Measurements from ENCODE around the gene HTT.

Gene HTT

DNA sequence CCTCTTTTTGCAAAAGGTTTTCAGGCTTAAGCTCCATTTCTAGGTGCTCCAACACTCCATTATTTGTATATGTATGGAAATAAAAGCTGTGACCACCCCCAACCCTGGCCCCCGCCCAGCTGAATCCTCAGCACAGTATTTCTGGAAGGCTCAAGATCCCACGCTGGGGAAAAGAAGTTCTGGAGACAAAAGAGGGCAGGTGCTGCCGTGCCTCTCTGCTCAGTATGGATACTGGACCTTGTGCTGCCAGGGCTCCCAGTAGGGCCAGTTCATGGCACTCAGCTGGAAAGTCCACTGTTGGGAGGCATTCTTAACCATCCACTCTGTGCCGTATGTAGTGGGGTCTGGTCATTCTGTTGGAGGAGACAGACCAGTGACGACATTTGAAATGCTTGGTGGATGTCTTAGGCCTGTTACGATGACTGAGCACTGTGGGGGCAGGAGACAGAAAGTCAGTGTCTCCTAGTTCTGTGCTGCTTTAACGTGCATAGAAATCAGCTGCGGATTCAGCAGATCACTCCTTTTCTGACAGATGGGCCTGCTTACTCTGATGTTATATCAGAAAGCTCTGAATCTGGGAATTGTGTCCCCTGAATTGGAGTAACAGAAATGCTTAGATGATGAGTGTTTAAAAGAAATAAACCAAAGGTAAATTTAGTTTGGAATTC, 126.1 kb downstream of the HTT start:
- DNase-seq (ENCODE audit: low read depth in 2 of 2) = no peak

GRCh38 chr4:3201718-3202702, 127.5 kb downstream of the HTT start:
- DNase-seq (ENCODE audit: low read depth in 2 of 2) = peak; percentile 34 to 44

- DNase-seq (ENCODE audit: low read depth in 2 of 2) = peak in 1 of 2 donors; percentile 23
Observed at GRCh38 chr4:3202836-3203820, 128.6 kb downstream of the HTT start.

DNA sequence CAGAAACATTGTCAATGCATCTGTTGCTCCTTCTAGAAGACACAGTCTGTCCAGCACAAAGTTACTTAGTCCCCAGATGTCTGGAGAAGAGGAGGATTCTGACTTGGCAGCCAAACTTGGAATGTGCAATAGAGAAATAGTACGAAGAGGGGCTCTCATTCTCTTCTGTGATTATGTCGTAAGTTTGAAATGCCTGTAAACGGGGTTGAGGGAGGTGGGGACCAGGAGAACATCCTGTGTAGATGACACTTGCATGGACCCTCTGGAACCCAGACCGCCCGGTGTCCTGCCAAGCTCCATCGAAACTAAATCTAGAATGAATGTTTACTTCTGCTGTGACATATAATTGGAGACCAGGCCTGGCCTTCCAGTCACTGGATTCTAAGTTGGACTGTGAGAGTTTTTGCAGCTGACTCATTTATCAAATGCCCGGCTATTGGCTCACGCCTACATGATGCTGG, 129.5 kb downstream of the HTT start:
- DNase-seq (ENCODE audit: low read depth in 2 of 2) = no peak

DNA sequence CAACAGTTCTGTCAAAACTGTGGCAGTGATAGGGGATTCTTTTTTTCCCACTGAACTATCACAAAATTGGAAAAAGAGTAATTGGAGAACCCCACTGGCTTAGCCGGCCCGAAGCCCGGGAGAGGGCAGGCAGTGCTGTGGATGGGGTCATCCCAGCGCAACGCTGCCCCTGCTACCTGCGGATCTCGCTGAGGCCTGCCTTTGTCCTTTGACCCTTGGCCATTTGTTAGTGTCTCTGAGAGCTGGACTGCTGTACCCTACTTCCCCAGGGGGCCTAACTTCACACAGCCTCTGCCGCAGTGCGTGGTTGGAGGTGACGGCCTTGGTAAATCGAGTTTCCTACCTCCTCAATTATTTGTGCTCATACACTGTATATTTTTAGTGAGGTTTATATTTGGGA, 131.5 kb downstream of the HTT start:
- DNase-seq (ENCODE audit: low read depth in 2 of 2) = no peak

DNA sequence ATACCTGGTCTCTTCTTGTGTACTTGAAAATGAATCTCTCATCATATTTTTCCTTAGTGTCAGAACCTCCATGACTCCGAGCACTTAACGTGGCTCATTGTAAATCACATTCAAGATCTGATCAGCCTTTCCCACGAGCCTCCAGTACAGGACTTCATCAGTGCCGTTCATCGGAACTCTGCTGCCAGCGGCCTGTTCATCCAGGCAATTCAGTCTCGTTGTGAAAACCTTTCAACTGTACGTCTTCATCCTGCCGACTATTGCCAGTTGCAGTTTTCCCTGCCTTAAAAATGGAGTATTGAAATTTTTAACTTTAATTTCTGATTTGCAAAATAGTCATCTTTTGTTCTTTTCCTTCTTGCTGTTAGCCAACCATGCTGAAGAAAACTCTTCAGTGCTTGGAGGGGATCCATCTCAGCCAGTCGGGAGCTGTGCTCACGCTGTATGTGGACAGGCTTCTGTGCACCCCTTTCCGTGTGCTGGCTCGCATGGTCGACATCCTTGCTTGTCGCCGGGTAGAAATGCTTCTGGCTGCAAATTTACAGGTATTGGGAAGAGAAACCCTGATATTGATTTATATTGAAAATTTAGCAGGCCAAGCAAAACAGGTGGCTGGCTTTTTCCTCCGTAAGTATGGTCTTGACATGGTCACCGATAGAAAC, 132.1 kb downstream of the HTT start:
- no peak for DNase-seq (ENCODE audit: low read depth in 2 of 2)

- DNase-seq (ENCODE audit: low read depth in 2 of 2) = no peak
Observed at GRCh38 chr4:3207531-3208037, 133.1 kb downstream of the HTT start.

- no peak for DNase-seq (ENCODE audit: low read depth in 2 of 2)
Observed at GRCh38 chr4:3208826-3209225, 134.3 kb downstream of the HTT start.

GRCh38 chr4:3209551-3210325, 135.3 kb downstream of the HTT start:
- DNase-seq (ENCODE audit: low read depth in 2 of 2) = no peak

DNA sequence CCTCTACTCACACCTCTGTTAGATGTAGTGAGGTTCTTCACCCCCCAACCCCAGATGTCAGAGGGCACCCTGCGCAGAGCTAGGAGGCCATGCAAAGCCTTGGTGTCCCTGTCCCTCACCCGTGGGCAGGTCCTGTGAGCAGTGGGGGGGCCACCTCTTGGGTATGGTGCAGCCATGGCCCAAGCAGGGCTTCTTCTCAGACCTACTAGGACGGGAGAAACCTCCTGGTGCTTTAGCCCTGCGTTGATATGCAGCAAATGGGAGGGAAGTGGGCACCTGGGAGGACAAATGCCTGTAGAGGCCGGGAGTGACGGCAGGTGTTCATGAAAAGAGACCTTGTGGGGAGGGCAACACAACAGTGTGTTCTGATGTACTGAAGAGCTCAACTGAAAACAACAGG, 136.0 kb downstream of the HTT start:
- no peak for DNase-seq (ENCODE audit: low read depth in 2 of 2)

GRCh38 chr4:3211866-3212265, 137.4 kb downstream of the HTT start:
- no peak for DNase-seq (ENCODE audit: low read depth in 2 of 2)

DNA sequence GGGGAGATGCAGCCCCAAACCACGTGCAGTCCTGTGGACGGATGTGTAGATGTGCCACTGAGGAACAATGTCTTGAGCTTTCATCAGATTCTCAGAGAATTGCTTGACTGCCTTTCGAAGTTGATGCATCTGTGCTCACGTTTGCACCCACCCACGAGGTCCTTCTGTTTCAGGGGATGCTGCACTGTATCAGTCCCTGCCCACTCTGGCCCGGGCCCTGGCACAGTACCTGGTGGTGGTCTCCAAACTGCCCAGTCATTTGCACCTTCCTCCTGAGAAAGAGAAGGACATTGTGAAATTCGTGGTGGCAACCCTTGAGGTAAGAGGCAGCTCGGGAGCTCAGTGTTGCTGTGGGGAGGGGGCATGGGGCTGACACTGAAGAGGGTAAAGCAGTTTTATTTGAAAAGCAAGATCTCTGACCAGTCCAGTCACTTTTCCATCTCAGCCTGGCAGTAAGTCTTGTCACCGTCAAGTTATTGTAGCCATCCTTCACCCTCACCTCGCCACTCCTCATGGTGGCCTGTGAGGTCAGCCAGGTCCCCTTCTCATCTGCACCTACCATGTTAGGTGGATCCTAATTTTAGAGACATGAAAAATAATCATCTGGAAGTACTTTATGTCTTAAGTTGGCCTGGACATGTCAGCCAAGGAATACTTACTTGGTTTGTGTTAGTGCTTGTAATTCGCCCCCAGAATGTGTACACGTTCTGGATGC, 138.1 kb downstream of the HTT start:
- no peak for DNase-seq (ENCODE audit: low read depth in 2 of 2)

DNA sequence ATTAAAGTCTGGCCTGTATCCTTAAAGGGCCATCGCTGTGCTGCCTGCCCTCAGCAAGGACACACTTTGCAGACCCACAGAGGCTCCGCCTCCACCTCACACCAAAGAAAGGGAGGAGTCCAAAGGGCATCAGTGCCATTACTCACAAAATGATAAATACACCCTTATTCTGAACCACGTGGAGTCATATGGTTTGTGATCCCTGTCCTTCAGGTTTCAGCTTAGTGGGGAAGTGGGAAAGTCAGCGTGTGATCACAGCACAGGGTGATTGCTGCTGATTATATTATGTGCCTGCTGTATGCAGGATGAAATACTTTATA, 138.6 kb downstream of the HTT start:
- no peak for DNase-seq (ENCODE audit: low read depth in 2 of 2)

DNA sequence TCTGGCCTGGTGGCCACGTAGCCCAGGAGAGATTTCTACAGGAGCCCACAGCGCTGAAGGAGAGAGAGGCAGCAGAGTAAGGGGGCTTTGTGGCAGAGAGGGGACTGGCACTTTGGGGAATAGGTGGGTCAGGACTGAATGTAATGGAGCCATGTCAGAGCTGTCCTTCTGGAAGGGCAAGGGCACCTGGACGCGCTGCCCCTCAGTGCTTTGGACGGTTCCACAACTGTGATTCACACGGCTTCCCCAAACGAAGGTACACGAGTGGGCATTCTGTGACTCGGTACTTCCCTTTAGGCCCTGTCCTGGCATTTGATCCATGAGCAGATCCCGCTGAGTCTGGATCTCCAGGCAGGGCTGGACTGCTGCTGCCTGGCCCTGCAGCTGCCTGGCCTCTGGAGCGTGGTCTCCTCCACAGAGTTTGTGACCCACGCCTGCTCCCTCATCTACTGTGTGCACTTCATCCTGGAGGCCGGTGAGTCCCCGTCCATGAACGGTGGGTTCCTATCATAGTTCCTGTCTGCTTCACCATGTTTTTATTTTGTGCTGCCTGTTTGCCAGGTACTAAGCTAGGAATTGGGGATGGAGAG, 139.3 kb downstream of the HTT start:
- DNase-seq (ENCODE audit: low read depth in 2 of 2) = no peak

- no peak for DNase-seq (ENCODE audit: low read depth in 2 of 2)
Observed at GRCh38 chr4:3215256-3215655, 140.8 kb downstream of the HTT start.

- DNase-seq (ENCODE audit: low read depth in 2 of 2) = no peak
Observed at GRCh38 chr4:3215733-3216132, 141.3 kb downstream of the HTT start.

- DNase-seq (ENCODE audit: low read depth in 2 of 2) = no peak
Observed at GRCh38 chr4:3217266-3217665, 142.8 kb downstream of the HTT start.

DNA sequence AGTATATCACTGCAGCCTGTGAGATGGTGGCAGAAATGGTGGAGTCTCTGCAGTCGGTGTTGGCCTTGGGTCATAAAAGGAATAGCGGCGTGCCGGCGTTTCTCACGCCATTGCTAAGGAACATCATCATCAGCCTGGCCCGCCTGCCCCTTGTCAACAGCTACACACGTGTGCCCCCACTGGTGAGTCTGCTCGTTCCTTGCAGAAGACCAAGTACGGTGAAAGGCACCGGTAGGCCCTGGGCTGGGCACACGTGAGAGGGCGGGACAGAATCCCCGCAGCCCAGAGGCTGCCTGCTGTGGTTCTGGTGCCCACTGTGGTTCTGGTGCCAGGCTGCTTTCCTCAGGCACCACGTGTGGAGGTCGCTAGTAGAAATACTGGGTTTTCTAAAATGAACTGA, 143.3 kb downstream of the HTT start:
- DNase-seq (ENCODE audit: low read depth in 2 of 2) = no peak

Measured in stimulated activated CD8-positive, alpha-beta memory T cell treated with anti-CD3 and anti-CD28 coated beads, Interleukin-2, amount 100 ng/mL, for 48 hours (primary cell).